ENCODE data around the gene LIMA1. TPM values are rescaled to one million over a fixed set of nuclear protein-coding genes. Genes with fewer than 3 reads are reported as not detected.
A peak's percentile ranks its signal among the peaks of the same experiment; 100 is the strongest.

The LIMA1 gene
- total and polyA plus RNA-seq, 9 of the 15 experiments (the other 6 are each of a cell fraction or from before 2014, with no cell fraction given), result 20.2 to 37.8 (median 27.3) TPM

- ChIA-PET POLR2A (interaction anchor here (1.5 kb wide), 1 partner anchor 11 kb away, joined by 4 read pairs; no protein-coding TSS in a partner anchor), CTCF (ENCODE audit: low intra/inter-chr PET ratio) (no interaction called here)
- BruUV-seq (replicated peaks), result no TSS peak
- Histone ChIP-seq H3K9ac (ENCODE audit: insufficient read depth in 1 of 2, low read depth in 2 of 2, low read length in 2 of 2) (no peak overlapping the region), H2AFZ (ENCODE audit: low read depth, low read length) (no peak overlapping the region), H3K4me3 (no peak overlapping the region), H3K36me3 (ENCODE audit: control insufficient read depth, insufficient read depth, low read length) (no peaks in the 10 kb centered on the region), H3K9me3 (replicated peaks; ENCODE audit: control insufficient read depth, insufficient read depth, low read depth, low read length) (no peaks in the 10 kb centered on the region), H3K4me1 (replicated peaks in 1 of 2; ENCODE audit: control insufficient read depth in 2 of 2, insufficient read depth in 2 of 2, low read length in 2 of 2) (peaks cover 3 to 7% of the 10 kb centered on the region in 2 experiments; a peak in 2 of 5 replicates), H4K20me1 (replicated peaks; ENCODE audit: control insufficient read depth, insufficient read depth, low read length) (no peaks in the 10 kb centered on the region), H3K27me3 (ENCODE audit: control insufficient read depth in 2 of 2, insufficient read depth in 2 of 2, low read length in 2 of 2) (no peaks in the 10 kb centered on the region), H3K79me2 (ENCODE audit: control insufficient read depth, insufficient read depth, low read length) (peaks cover 18% of the 10 kb centered on the region), H3K4me2 (ENCODE audit: insufficient read depth, low read length) (peak overlapping the region; percentile 100; the same call in 1 of the 2 replicates), H3K9me1 (ENCODE audit: control insufficient read depth, insufficient read depth, low read length) (no peaks in the 10 kb centered on the region), H3K27ac (ENCODE audit: extremely low read depth, low read depth, low read length) (no peak overlapping the region)
- WGBS (ENCODE audit: insufficient coverage, low coverage, missing lambda C conversion rate), result 91% methylated on average over 1 of the region's 1 CpG
- no peak for FAIRE-seq
- no peak for TF ChIP-seq KDM5B (IDR thresholded peaks at IDR 0.05; ENCODE audit: insufficient replicate concordance, low read depth, low read length)
- TF ChIP-seq RBM25 (IDR thresholded peaks at IDR 0.05; ENCODE audit: low read depth, low read length, severe bottlenecking), result peak; percentile 53
- no peak for TF ChIP-seq FOXM1 (IDR thresholded peaks at IDR 0.05; ENCODE audit: low read depth)
- TF ChIP-seq FOXM1 (CRISPR knock-in tag; IDR thresholded peaks at IDR 0.05; ENCODE audit: low read depth), result no peak
- TF ChIP-seq ZNF121 (CRISPR knock-in tag; conservative IDR thresholded peaks at IDR 0.05), result peak; percentile 68
- in situ Hi-C loops (cut with MboI), result no loop called here
- no peak for ATAC-seq
- DNase-seq (ENCODE audit: extremely low read depth in 1 of 4, low spot score in 3 of 4), result no peak
- intact Hi-C loops (cut with micrococcal nuclease), result loop anchor here (2.0 kb wide), 1 partner anchor 64 kb away; no protein-coding TSS in a partner anchor
Measured at GRCh38 chr12:50285253-50285652, 1.9 kb upstream of the LIMA1 start.

- H4K20me1 ChIP-seq (replicated peaks; ENCODE audit: control insufficient read depth, insufficient read depth, low read length), result no peaks in the 10 kb centered on the region
- H2AFZ ChIP-seq (ENCODE audit: low read depth, low read length), result peak overlapping the region; percentile 95
- ChIA-PET CTCF (ENCODE audit: low intra/inter-chr PET ratio) (no interaction called here), POLR2A (interaction anchor here (0.9 to 2.7 kb wide), 6 partner anchors 9 to 172 kb away, joined by 3 to 12 read pairs (median 4); no protein-coding TSS in a partner anchor)
- BruUV-seq (replicated peaks), result TSS peak; percentile 57
- no peaks in the 10 kb centered on the region for H3K36me3 ChIP-seq (ENCODE audit: control insufficient read depth, insufficient read depth, low read length)
- ATAC-seq (peak; percentile 57), FAIRE-seq (peak; percentile 63), DNase-seq (ENCODE audit: extremely low read depth in 1 of 4, low spot score in 3 of 4) (peak in 2 of 4 experiments; percentile 13 to 35)
- H3K9me3 ChIP-seq (replicated peaks; ENCODE audit: control insufficient read depth, insufficient read depth, low read depth, low read length), result no peaks in the 10 kb centered on the region
- peak overlapping the region; percentile 93 to 98 for H3K9ac ChIP-seq (ENCODE audit: insufficient read depth in 1 of 2, low read depth in 2 of 2, low read length in 2 of 2)
- intact Hi-C loops (cut with micrococcal nuclease) (no loop called here), in situ Hi-C loops (cut with MboI) (no loop called here)
- H3K4me1 ChIP-seq (replicated peaks in 1 of 2; ENCODE audit: control insufficient read depth in 2 of 2, insufficient read depth in 2 of 2, low read length in 2 of 2), result peaks cover 3 to 7% of the 10 kb centered on the region in 2 experiments; a peak in 2 of 5 replicates
- no peaks in the 10 kb centered on the region for H3K9me1 ChIP-seq (ENCODE audit: control insufficient read depth, insufficient read depth, low read length)
- H3K27ac ChIP-seq (ENCODE audit: extremely low read depth, low read depth, low read length), result peak overlapping the region; percentile 93
- H3K4me2 ChIP-seq (ENCODE audit: insufficient read depth, low read length), result peak overlapping the region; percentile 100
- 9% methylated on average over 12 of the region's 14 CpGs for WGBS (ENCODE audit: insufficient coverage, low coverage, missing lambda C conversion rate)
- no peaks in the 10 kb centered on the region for H3K27me3 ChIP-seq (ENCODE audit: control insufficient read depth in 2 of 2, insufficient read depth in 2 of 2, low read length in 2 of 2)
- H3K4me3 ChIP-seq, result peak overlapping the region; percentile 67
- peaks cover 18% of the 10 kb centered on the region for H3K79me2 ChIP-seq (ENCODE audit: control insufficient read depth, insufficient read depth, low read length)
- TF ChIP-seq ILK (tag; IDR thresholded peaks at IDR 0.05; ENCODE audit: borderline replicate concordance, low read depth) (no peak), SP1 (CRISPR knock-in tag; IDR thresholded peaks at IDR 0.05) (0 out of 2 replicates have a peak, but pooled peaks have one; percentile 57), ZKSCAN8 (CRISPR knock-in tag; IDR thresholded peaks at IDR 0.05) (peak; percentile 65; the same call in 1 of the 2 replicates), HINFP (tag; conservative IDR thresholded peaks at IDR 0.05; ENCODE audit: low read depth) (0 out of 2 replicates have a peak, but pooled peaks have one; percentile 15), RBM39 (optimal IDR thresholded peaks at IDR 0.05; ENCODE audit: low read depth, low read length) (peak; percentile 49), HEY1 (CRISPR knock-in tag; IDR thresholded peaks at IDR 0.05; ENCODE audit: borderline replicate concordance) (no peak), JUND (IDR thresholded peaks at IDR 0.05; ENCODE audit: borderline replicate concordance, low read depth, low read length) (no peak), JUND (tag; IDR thresholded peaks at IDR 0.05; ENCODE audit: borderline replicate concordance, low read depth, low read length) (peak; percentile 13; the same call in 1 of the 3 replicates)
Measured at GRCh38 chr12:50282721-50283228, 545 bp downstream of the LIMA1 start.
